SK-N-SH (cell line): ENCODE data around the gene TNPO1. TPM values are rescaled to one million over a fixed set of nuclear protein-coding genes. Genes with fewer than 3 reads are reported as not detected.

ENCODE experiments used
- CTCF ChIA-PET: fragments of 300-600, 350-600 bp; formaldehyde crosslinking; extraction: SDS; loops from one replicate; lab custom pipeline; 2021; lab: Yijun Ruan, JAX
- POLR2A ChIA-PET: fragments of 350-600 bp; sonication (Branson Sonifier 250); formaldehyde crosslinking; extraction: SDS; loops from one replicate; lab custom pipeline; 2020; ENCODE audit warnings: antibody characterized with exemption, inconsistent platforms; lab: Yijun Ruan, JAX
- DNase-seq: peaks from one replicate; pipeline ENCODE4 v3.0.0; 2012
- H2AFZ ChIP-seq: fragments of 200-600 bp; sonication (generic); 2 replicates; pipeline ENCODE4 v1.8.1; 2016; ENCODE audit warnings: antibody characterized with exemption, mild to moderate bottlenecking, low read depth
- H3F3A ChIP-seq: fragments of 200-600 bp; sonication (generic); replicated peaks from 2 replicates; pipeline ENCODE3; 2016; ENCODE audit warnings: antibody characterized with exemption, mild to moderate bottlenecking; ENCODE audit not compliant: insufficient read depth
- H3K27ac ChIP-seq, 2 experiments: fragments of 200-500 bp in 1 of 2; fragments of 200-600 bp in 1 of 2; sonication (Bioruptor generic) in 1 of 2; sonication (generic), shearing (Covaris generic) in 1 of 2; 2 replicates each; pipeline versions ENCODE4 v1.5.1 to v1.6.1; 2014 to 2016; ENCODE audit warnings: low read depth in 2 of 2, inconsistent platforms in 1 of 2, low read length in 1 of 2, mild to moderate bottlenecking in 1 of 2, mixed read lengths in 1 of 2
- H3K27me3 ChIP-seq: fragments of 200-600 bp; sonication (generic), shearing (Covaris generic); 2 replicates; pipeline ENCODE4 v1.6.1; 2016; ENCODE audit warnings: mixed run types; ENCODE audit not compliant: insufficient read depth
- H3K36me3 ChIP-seq, 2 experiments: fragments of 200-500 bp in 1 of 2; fragments of 200-600 bp in 1 of 2; sonication (Bioruptor generic) in 1 of 2; sonication (generic) in 1 of 2; replicated peaks in 1 of 2; 2 replicates each; pipeline versions ENCODE3 to v1.5.1; 2014 to 2016; ENCODE audit warnings: low read length in 1 of 2, mild to moderate bottlenecking in 1 of 2; ENCODE audit not compliant: insufficient read depth in 2 of 2, control insufficient read depth in 1 of 2
- H3K4me1 ChIP-seq, 2 experiments: fragments of 200-500 bp in 1 of 2; fragments of 200-600 bp in 1 of 2; sonication (Bioruptor generic) in 1 of 2; sonication (generic), shearing (Covaris generic) in 1 of 2; 2 replicates each; pipeline versions ENCODE4 v1.5.1 to v1.6.1; 2014 to 2016; ENCODE audit warnings: low read depth in 1 of 2, low read length in 1 of 2, mixed run types in 1 of 2; ENCODE audit not compliant: insufficient read depth in 2 of 2, control insufficient read depth in 1 of 2
- H3K4me2 ChIP-seq: fragments of 200-600 bp; sonication (generic), shearing (Covaris generic); 2 replicates; pipeline ENCODE4 v1.6.1; 2017; ENCODE audit warnings: mixed run types
- H3K4me3 ChIP-seq, 2 experiments: fragments of 200-500 bp in 1 of 2; fragments of 200-600 bp in 1 of 2; sonication (Bioruptor generic) in 1 of 2; sonication (generic), shearing (Covaris generic) in 1 of 2; 2 replicates each; pipeline versions ENCODE4 v1.5.1 to v1.8.1; 2014 to 2016; ENCODE audit warnings: low read depth in 2 of 2, inconsistent platforms in 1 of 2, low read length in 1 of 2, mild to moderate bottlenecking in 1 of 2, mixed read lengths in 1 of 2, moderate library complexity in 1 of 2
- H3K79me2 ChIP-seq: fragments of 200-600 bp; sonication (generic); 2 replicates; pipeline ENCODE4 v1.8.1; 2017; ENCODE audit warnings: mild to moderate bottlenecking; ENCODE audit not compliant: insufficient read depth
- H3K9ac ChIP-seq: fragments of 200-600 bp; sonication (generic); 2 replicates; pipeline ENCODE4 v1.6.1; 2017; ENCODE audit warnings: mixed run types
- H3K9me2 ChIP-seq: fragments of 200-600 bp; sonication (generic); 2 replicates; pipeline ENCODE4 v1.6.1; 2017; ENCODE audit warnings: mixed run types
- H3K9me3 ChIP-seq: fragments of 200-600 bp; sonication (generic); 2 replicates; pipeline ENCODE4 v1.6.1; 2017; ENCODE audit warnings: mixed run types, mild to moderate bottlenecking, moderate library complexity
- H4K20me1 ChIP-seq: fragments of 200-600 bp; sonication (generic); 2 replicates; pipeline ENCODE4 v1.6.1; 2017; ENCODE audit warnings: mild to moderate bottlenecking, mixed run types; ENCODE audit not compliant: insufficient read depth
- CHD2 ChIP-seq: fragments of 150-350 bp; IDR thresholded peaks from 2 replicates; pipeline ENCODE4 v1.6.1; 2018; ENCODE audit warnings: low read length; ENCODE audit not compliant: partially characterized antibody
- EP300 ChIP-seq, 2 experiments: IDR thresholded peaks; 2 replicates each; pipeline versions ENCODE4 v1.4.0 to v1.6.1; 2012; ENCODE audit warnings: borderline replicate concordance in 1 of 2, low read depth in 1 of 2, low read length in 1 of 2
- EZH2phosphoT487 ChIP-seq: fragments of 200-600 bp; sonication (generic); IDR thresholded peaks from 2 replicates; pipeline ENCODE4 v1.6.1; 2017; ENCODE audit warnings: low read depth, mixed run types, mild to moderate bottlenecking, antibody characterized with exemption, moderate library complexity, borderline replicate concordance
- FOXJ3 ChIP-seq: sonication (generic); formaldehyde crosslinking; IDR thresholded peaks from 2 replicates; pipeline ENCODE4 v1.5.1; 2020; ENCODE audit warnings: mild to moderate bottlenecking, missing genetic modification reagents
- GABPA ChIP-seq: IDR thresholded peaks from 2 replicates; pipeline ENCODE4 v1.4.0; 2012; ENCODE audit warnings: low read depth, mild to moderate bottlenecking
- JUND ChIP-seq: IDR thresholded peaks from 2 replicates; pipeline ENCODE4 v1.4.0; 2012
- MAX ChIP-seq: IDR thresholded peaks from 2 replicates; pipeline ENCODE4 v1.4.0; 2012; ENCODE audit warnings: low read depth
- MEF2A ChIP-seq: IDR thresholded peaks from 2 replicates; pipeline ENCODE4 v1.4.0; 2012; ENCODE audit warnings: low read depth, borderline replicate concordance
- MXI1 ChIP-seq: IDR thresholded peaks from 2 replicates; pipeline ENCODE4 v1.6.1; 2012; ENCODE audit warnings: mild to moderate bottlenecking, low read depth, low read length, improper control_type of control experiment
- NFIC ChIP-seq: IDR thresholded peaks from 2 replicates; pipeline ENCODE4 v1.4.0; 2012; ENCODE audit warnings: borderline replicate concordance
- NRF1 ChIP-seq: IDR thresholded peaks from 2 replicates; pipeline ENCODE4 v1.6.1; 2012; ENCODE audit warnings: low read depth, mild to moderate bottlenecking, low read length
- PBX3 ChIP-seq: IDR thresholded peaks from 2 replicates; pipeline ENCODE4; 2012
- POLR2AphosphoS5 ChIP-seq: IDR thresholded peaks from 2 replicates; pipeline ENCODE4 v1.6.1; 2012; ENCODE audit warnings: low read depth, low read length
- RAD21 ChIP-seq: IDR thresholded peaks from 2 replicates; pipeline ENCODE4 v1.6.1; 2012; ENCODE audit warnings: mild to moderate bottlenecking, low read length
- RXRA ChIP-seq: IDR thresholded peaks from 2 replicates; pipeline ENCODE4 v1.4.0; 2012; ENCODE audit warnings: low read depth, mild to moderate bottlenecking, borderline replicate concordance
- SIN3A ChIP-seq: IDR thresholded peaks from 2 replicates; pipeline ENCODE4 v1.6.1; 2012; ENCODE audit warnings: low read depth, mild to moderate bottlenecking, low read length, moderate library complexity, borderline replicate concordance
- SMC3 ChIP-seq: IDR thresholded peaks from 2 replicates; pipeline ENCODE4 v1.6.1; 2012; ENCODE audit warnings: low read depth, low read length, improper control_type of control experiment
- YY1 ChIP-seq: IDR thresholded peaks from 2 replicates; pipeline ENCODE4 v1.4.0; 2012; ENCODE audit warnings: low read depth, mild to moderate bottlenecking
- whole genome bisulfite sequencing: methylation state at CpG from one replicate; pipeline ENCODE4 v1.1.6; 2017; ENCODE audit warnings: low lambda C conversion rate; 5-methylcytosine and 5-hydroxymethylcytosine counted together
- polyA plus RNA-seq, 3 experiments: library from polyadenylated mRNA; depleted of rRNA; stranded (reverse); fragments of >200 nt; gene quantifications; 2 replicates each; pipeline ENCODE4 v1.2.3, GENCODE V29; 2012
- TF ChIP-seq, protein P1 (sequence below): fragments of 150-350 bp; IDR thresholded peaks from 2 replicates; pipeline ENCODE4 v1.6.1; 2017; ENCODE audit warnings: antibody characterized with exemption, low read length, low read depth, borderline replicate concordance
- TF ChIP-seq, protein P2 (sequence below): IDR thresholded peaks from 2 replicates; pipeline ENCODE4 v1.4.0; 2012; ENCODE audit warnings: low read depth, borderline replicate concordance

Gene TNPO1
- polyA plus RNA-seq, 1 of the 3 experiments (the other 2 are of a cell fraction): 19.9 TPM

GRCh38 chr5:72849546-72849945, 33.1 kb downstream of the TNPO1 start:
- 15% methylated on average over 4 of the region's 4 CpGs for WGBS
- Histone ChIP-seq H2AFZ (no peak overlapping the region), H3K9me3 (no peaks in the 10 kb centered on the region), H3K4me1 (peaks cover 21 to 37% of the 10 kb centered on the region in 2 experiments), H3K27me3 (no peaks in the 10 kb centered on the region), H3K4me2 (peak overlapping the region; percentile 83), H3K9me2 (no peaks in the 10 kb centered on the region), H3K4me3 (peak overlapping the region; percentile 67 to 87; a peak in 3 of 4 replicates), H3K36me3 (peaks cover 38 to 50% of the 10 kb centered on the region in 2 experiments), H4K20me1 (peaks cover 62% of the 10 kb centered on the region), H3K9ac (peak overlapping the region; percentile 65), H3F3A (no peaks in the 10 kb centered on the region), H3K79me2 (peaks cover 95% of the 10 kb centered on the region), H3K27ac (peak overlapping the region in 1 of 2 experiments; percentile 31; a peak in 2 of 4 replicates)
- TF ChIP-seq FOXJ3 (CRISPR knock-in tag) (no peak), GABPA (no peak), JUND (no peak), NRF1 (no peak), MAX (no peak), RAD21 (no peak), RXRA (no peak), SMC3 (no peak), MEF2A (no peak), YY1 (no peak), MXI1 (no peak), EP300 (IDR thresholded peaks at IDR 0.05; ENCODE audit: borderline replicate concordance in 1 of 2, low read depth in 1 of 2, low read length in 1 of 2) (no peak), NFIC (no peak), SIN3A (no peak), CHD2 (no peak), EZH2phosphoT487 (no peak)
- TF ChIP-seq, protein P1, sequence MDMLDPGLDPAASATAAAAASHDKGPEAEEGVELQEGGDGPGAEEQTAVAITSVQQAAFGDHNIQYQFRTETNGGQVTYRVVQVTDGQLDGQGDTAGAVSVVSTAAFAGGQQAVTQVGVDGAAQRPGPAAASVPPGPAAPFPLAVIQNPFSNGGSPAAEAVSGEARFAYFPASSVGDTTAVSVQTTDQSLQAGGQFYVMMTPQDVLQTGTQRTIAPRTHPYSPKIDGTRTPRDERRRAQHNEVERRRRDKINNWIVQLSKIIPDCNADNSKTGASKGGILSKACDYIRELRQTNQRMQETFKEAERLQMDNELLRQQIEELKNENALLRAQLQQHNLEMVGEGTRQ: no peak
- no peak for DNase-seq
- CTCF ChIA-PET: interaction anchor here (0.6 to 2.8 kb wide), 10 partner anchors 10 to 541 kb away, joined by 3 to 13 read pairs (median 4); partner anchors contain the start of gene FCHO2
- POLR2A ChIA-PET: interaction anchor here (0.6 to 2.3 kb wide), 3 partner anchors 33 to 529 kb away, joined by 3 to 7 read pairs (median 3); partner anchors contain the start of genes MRPS27, PTCD2 and TNPO1

- 56% methylated on average over 2 of the region's 2 CpGs for WGBS
- Histone ChIP-seq H3K9me3 (no peaks in the 10 kb centered on the region), H3K27me3 (no peaks in the 10 kb centered on the region), H3K4me2 (peak overlapping the region; percentile 83), H3K9me2 (no peaks in the 10 kb centered on the region), H3K36me3 (peaks cover 40 to 56% of the 10 kb centered on the region in 2 experiments), H3K79me2 (peaks cover 97% of the 10 kb centered on the region), H4K20me1 (peaks cover 67% of the 10 kb centered on the region), H3K9ac (peak overlapping the region; percentile 65; the same call in 1 of the 2 replicates), H3K4me1 (peaks cover 19 to 37% of the 10 kb centered on the region in 2 experiments), H3F3A (no peaks in the 10 kb centered on the region), H3K27ac (no peak overlapping the region), H2AFZ (no peak overlapping the region), H3K4me3 (peak overlapping the region; percentile 67 to 87; a peak in 3 of 4 replicates)
- DNase-seq: no peak
- POLR2A ChIA-PET: interaction anchor here (0.6 to 2.3 kb wide), 2 partner anchors 33 to 197 kb away, joined by 3 to 7 read pairs; partner anchors contain the start of gene TNPO1
- CTCF ChIA-PET: interaction anchor here (0.7 to 2.8 kb wide), 7 partner anchors 9 to 484 kb away, joined by 3 to 13 read pairs (median 5); partner anchors contain the start of gene FCHO2
- no peak for TF ChIP-seq NRF1
- no peak for TF ChIP-seq MXI1
- no peak for TF ChIP-seq SIN3A
- TF ChIP-seq, protein P2, sequence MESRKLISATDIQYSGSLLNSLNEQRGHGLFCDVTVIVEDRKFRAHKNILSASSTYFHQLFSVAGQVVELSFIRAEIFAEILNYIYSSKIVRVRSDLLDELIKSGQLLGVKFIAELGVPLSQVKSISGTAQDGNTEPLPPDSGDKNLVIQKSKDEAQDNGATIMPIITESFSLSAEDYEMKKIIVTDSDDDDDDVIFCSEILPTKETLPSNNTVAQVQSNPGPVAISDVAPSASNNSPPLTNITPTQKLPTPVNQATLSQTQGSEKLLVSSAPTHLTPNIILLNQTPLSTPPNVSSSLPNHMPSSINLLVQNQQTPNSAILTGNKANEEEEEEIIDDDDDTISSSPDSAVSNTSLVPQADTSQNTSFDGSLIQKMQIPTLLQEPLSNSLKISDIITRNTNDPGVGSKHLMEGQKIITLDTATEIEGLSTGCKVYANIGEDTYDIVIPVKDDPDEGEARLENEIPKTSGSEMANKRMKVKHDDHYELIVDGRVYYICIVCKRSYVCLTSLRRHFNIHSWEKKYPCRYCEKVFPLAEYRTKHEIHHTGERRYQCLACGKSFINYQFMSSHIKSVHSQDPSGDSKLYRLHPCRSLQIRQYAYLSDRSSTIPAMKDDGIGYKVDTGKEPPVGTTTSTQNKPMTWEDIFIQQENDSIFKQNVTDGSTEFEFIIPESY: no peak
- no peak for TF ChIP-seq MAX
- TF ChIP-seq MEF2A: no peak
- no peak for TF ChIP-seq RAD21
- TF ChIP-seq PBX3: no peak
- TF ChIP-seq, protein P1: no peak
- no peak for TF ChIP-seq POLR2AphosphoS5
- TF ChIP-seq JUND: no peak
Measured at GRCh38 chr5:72850113-72850512, 33.7 kb downstream of the TNPO1 start.
